Nephron (organoid): ENCODE data around the gene CACNG6.

ENCODE experiments used
- H3K27ac Mint-ChIP-seq, 3 experiments: 2 replicates each; pipeline ENCODE4 v1.8.0; 2020; ENCODE audit warnings: mixed read lengths in 3 of 3, mild to moderate bottlenecking in 2 of 3, moderate library complexity in 1 of 3
- H3K27me3 Mint-ChIP-seq: 2 replicates; pipeline ENCODE4 v1.8.0; 2021; ENCODE audit warnings: low read depth, mild to moderate bottlenecking, moderate library complexity, mixed read lengths
- H3K36me3 Mint-ChIP-seq: 2 replicates; pipeline ENCODE4 v1.8.0; 2020; ENCODE audit warnings: low read depth, mixed read lengths
- H3K4me1 Mint-ChIP-seq: 2 replicates; pipeline ENCODE4 v1.8.0; 2020; ENCODE audit warnings: mixed read lengths
- H3K4me3 Mint-ChIP-seq, 3 experiments: 2 replicates each; pipeline ENCODE4 v1.8.0; 2020; ENCODE audit warnings: mild to moderate bottlenecking in 3 of 3, mixed read lengths in 3 of 3, moderate library complexity in 2 of 3
- H3K9me3 Mint-ChIP-seq: 2 replicates; pipeline ENCODE4 v1.8.0; 2020; ENCODE audit warnings: mixed read lengths
- CTCF ChIP-seq, 3 experiments: fragments of 200-600 bp; sonication (generic); IDR thresholded peaks; one replicate each; pipeline ENCODE4 v1.5.0; 2021; ENCODE audit warnings: antibody characterized with exemption in 3 of 3; ENCODE audit not compliant: unreplicated experiment in 3 of 3

The CACNG6 gene

GRCh38 chr19:54045771-54046170 lies 54.3 kb downstream of the CACNG6 start:
- Mint-ChIP-seq H3K27ac (no peak overlapping the region), H3K9me3 (no peaks in the 10 kb centered on the region), H3K36me3 (no peaks in the 10 kb centered on the region), H3K4me1 (no peaks in the 10 kb centered on the region), H3K27me3 (peaks cover 58% of the 10 kb centered on the region), H3K4me3 (no peak overlapping the region)
- TF ChIP-seq CTCF (IDR thresholded peaks at IDR 0.05; ENCODE audit: unreplicated experiment in 3 of 3): no peak

- no peak overlapping the region for H3K4me3 Mint-ChIP-seq
- H3K9me3 Mint-ChIP-seq: no peaks in the 10 kb centered on the region
- H3K4me1 Mint-ChIP-seq: no peaks in the 10 kb centered on the region
- no peak for TF ChIP-seq CTCF (IDR thresholded peaks at IDR 0.05; ENCODE audit: unreplicated experiment in 3 of 3)
- H3K27ac Mint-ChIP-seq: no peak overlapping the region
- no peaks in the 10 kb centered on the region for H3K36me3 Mint-ChIP-seq
- peaks cover 52% of the 10 kb centered on the region for H3K27me3 Mint-ChIP-seq
These were observed 56.2 kb downstream of the CACNG6 start for GRCh38 chr19:54047616-54048015.
